T-helper 2 cell (primary cell): ENCODE data around the gene GLE1.

Source experiments
- DNase-seq, 5 experiments: peaks; one replicate each; pipeline versions ENCODE4 v3.0.0 to v3.0.0-alpha.2; 2012 to 2022
- total RNA-seq, 2 donors: gene quantifications; one replicate each; lab custom pipeline; 2026; lab: John Stamatoyannopoulos, UW

GLE1 gene, protein sequence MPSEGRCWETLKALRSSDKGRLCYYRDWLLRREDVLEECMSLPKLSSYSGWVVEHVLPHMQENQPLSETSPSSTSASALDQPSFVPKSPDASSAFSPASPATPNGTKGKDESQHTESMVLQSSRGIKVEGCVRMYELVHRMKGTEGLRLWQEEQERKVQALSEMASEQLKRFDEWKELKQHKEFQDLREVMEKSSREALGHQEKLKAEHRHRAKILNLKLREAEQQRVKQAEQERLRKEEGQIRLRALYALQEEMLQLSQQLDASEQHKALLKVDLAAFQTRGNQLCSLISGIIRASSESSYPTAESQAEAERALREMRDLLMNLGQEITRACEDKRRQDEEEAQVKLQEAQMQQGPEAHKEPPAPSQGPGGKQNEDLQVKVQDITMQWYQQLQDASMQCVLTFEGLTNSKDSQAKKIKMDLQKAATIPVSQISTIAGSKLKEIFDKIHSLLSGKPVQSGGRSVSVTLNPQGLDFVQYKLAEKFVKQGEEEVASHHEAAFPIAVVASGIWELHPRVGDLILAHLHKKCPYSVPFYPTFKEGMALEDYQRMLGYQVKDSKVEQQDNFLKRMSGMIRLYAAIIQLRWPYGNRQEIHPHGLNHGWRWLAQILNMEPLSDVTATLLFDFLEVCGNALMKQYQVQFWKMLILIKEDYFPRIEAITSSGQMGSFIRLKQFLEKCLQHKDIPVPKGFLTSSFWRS
- total RNA-seq: 23.7 to 46.3 reads per million in 2 donors

DNA sequence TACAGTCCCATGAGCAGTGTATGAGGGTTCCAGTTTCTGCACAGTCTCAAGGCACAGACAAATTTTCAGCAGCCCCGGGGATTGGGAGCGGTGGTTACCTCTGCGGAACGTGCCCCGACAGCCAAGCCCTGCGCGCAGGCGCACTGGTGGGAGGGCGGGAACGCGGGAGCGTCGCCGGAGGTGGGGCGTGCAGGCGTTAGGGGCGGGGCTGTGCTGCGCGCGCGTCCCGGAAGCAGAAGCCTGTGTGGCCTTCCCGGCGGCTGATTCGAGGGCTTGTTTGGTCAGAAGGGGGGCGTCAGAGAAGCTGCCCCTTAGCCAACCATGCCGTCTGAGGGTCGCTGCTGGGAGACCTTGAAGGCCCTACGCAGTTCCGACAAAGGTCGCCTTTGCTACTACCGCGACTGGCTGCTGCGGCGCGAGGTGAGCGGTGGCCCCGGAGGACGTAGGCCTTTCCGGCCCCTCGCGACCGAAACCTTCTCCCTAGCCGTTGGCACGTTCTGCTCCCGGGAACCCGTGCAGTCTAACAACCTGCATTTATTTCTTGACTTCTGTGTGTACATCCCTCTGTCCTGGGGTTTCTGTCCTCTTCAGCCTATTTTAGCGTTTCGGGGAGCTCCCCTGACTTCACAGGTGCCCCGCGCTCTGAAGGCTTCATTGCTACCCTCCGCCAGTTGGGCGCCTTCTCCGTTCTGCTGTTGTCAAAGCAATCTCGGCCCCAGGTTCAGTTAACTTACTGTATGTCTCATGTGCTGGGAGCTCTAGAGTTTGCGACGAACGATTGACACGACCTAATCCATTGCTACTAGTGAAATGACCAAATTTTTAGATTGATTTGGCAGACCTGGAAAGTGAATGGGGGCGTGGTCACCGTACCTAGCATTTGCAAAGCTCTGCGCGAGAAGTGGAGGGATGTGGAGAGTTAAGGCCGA lies at the start of gene GLE1:
GLE1 (plus strand) TSS at position 235 of the 929 bp plus-strand sequence; CDS start at position 322, 87 bp downstream.
- DNase-seq: peak; percentile 93 to 98 (median 94)

DNA sequence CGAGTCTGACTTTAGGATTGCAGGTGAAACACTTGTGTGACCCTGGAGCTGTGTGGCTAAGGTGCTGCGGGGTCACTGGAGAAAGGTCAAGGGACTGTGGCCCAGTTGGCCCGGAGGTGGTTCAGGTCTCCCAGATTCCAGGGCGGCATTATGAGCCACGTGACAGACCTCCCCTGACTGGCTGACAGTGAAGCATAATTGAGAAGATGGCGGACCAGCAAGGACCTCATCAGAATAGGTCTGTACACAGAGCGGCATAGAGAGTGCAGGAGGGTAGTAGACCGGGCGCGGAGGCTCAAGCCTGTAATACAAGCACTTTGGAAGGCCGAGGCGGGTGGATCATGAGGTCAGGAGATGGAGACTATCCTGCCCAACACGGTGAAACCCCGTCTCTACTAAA lies 49.5 kb upstream of the GLE1 start:
- no peak for DNase-seq

GRCh38 chr9:128455849-128456612 lies 48.5 kb upstream of the GLE1 start, which contains the start of gene ODF2:
ODF2 (plus strand) TSS chr9:128456006; CDS start chr9:128456092, 86 bp downstream.
- peak; percentile 96 to 99 (median 98) for DNase-seq

GRCh38 chr9:128456613-128457061 lies 47.9 kb upstream of the GLE1 start:
- DNase-seq: peak; percentile 32 to 79 (median 54)

GRCh38 chr9:128457207-128457606 lies 47.3 kb upstream of the GLE1 start:
- no peak for DNase-seq

DNA sequence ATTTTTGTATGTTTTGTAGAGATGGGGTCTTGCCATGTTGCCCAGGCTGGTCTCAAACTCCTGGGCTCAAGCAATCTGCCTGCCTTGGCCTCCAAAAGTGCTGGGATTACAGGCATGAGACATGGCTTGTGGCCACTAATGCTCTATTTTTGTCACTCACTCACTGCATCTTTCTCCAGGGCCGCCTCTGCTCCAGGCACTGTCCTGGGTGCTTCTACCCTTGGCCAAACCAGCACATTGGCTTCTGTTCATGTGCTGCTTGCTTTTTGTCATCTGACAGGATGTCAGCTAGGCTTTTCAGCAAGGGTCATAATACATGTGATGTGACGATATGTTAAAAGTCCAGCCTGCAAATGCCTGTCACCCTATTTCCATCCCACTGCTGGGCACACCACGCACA lies 45.5 kb upstream of the GLE1 start:
- no peak for DNase-seq

DNA sequence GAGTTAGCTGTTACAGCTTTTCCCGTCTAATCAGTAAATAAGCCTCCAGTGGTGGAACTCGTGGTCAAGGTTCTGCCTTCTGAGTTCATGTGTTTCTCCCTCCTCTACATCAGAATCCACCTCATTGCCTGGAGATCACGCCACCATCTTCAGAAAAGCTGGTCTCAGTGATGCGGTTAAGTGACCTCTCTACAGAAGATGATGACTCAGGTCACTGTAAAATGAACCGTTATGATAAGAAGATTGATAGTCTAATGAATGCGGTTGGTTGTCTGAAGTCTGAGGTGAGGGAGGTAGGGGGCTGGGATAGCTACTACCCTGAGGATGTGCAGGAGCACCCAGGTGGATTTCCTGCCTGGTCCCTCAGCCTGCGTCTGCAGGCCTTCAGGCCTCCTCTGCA lies 35.4 kb upstream of the GLE1 start:
- DNase-seq: no peak

GRCh38 chr9:128470560-128470959 lies 34.0 kb upstream of the GLE1 start:
- DNase-seq: peak in 1 of 5 experiments; percentile 49

DNA sequence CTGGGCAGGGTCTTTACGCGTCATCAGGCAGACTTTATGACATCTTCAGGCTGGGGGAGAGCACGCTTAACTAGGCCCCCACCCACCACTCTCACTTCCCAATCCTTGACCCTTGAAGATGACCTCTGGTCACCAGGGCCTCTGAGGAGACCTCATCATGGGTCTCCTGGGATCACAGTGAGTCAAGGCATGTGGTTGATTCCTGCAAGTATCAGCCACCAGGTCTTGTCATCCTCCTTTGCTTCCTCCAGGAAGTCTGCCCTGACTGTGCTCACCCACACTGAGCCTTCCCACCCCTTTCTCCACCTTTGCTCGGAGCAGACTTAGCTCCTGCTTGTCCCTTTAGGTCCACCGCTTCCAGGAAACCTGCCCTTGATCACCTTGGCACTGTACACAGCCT lies 31.4 kb upstream of the GLE1 start:
- DNase-seq: no peak

DNA sequence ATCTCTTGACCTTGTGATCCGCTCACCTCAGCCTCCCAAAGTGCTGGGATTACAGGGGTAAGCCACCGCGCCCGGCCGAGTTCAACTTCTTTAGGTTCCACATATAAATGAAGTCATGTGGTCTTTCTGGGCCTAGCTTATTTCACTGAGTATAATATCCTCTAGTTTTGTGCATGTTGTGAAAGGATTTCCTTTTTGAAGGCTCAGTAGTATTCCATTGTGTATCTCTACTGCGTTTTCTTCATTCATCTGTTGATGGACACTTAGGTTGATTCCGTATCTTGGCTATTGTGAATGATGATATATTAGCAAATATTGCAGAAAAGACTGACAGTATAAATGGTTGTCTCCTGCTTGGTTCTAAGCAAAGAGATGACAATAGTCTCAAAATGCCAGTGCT lies 28.7 kb upstream of the GLE1 start:
- no peak for DNase-seq

- DNase-seq: no peak
Observed at GRCh38 chr9:128479262-128479661, 25.3 kb upstream of the GLE1 start.

DNA sequence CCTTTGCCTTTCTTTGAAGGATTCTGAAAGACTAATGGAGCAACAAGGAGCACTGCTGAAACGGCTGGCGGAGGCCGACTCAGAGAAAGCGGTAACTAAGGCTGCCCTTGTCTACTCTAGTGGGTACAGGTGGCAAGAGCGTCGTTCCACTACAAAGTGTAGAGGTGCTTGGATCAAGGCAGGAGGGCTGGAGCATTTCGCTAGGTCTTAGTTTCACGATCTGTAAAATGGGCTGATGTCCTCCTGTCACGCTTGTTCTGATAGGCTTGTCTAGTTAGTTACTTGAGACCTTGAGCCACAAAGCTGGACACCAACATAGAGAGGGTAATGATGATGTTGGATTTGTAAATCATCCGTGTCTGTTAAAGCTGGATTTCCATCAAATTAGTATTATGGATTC lies 23.0 kb upstream of the GLE1 start:
- no peak for DNase-seq

DNA sequence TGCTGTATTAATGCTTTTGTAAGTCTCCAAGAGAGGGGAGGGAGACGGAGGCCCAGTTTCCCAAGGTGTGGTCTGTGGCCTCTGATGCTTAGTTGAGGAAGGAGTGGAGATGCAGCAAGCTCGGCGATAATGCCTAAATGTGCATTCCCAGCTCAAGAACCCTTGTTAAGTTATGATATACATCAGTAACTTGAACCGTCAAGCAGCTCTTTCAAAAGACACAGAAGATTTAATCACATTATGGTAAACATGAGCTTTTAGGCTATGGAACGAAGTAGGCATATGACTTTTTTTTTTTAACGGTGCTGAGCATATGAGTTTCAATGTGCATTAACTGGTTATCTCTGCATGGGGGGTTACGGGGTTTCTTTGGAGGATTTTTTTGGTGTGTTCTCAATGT lies 22.3 kb upstream of the GLE1 start:
- no peak for DNase-seq

GRCh38 chr9:128484686-128485413 lies 19.7 kb upstream of the GLE1 start:
- DNase-seq: no peak

- no peak for DNase-seq
Observed at GRCh38 chr9:128485414-128485855, 19.1 kb upstream of the GLE1 start.

- DNase-seq: no peak
Observed at GRCh38 chr9:128486201-128486600, 18.3 kb upstream of the GLE1 start.

- DNase-seq: no peak
Observed at GRCh38 chr9:128493424-128493823, 11.1 kb upstream of the GLE1 start.

- no peak for DNase-seq
Observed at GRCh38 chr9:128494108-128494745, 10.3 kb upstream of the GLE1 start.

- DNase-seq: no peak
Observed at GRCh38 chr9:128494746-128495129, 9.8 kb upstream of the GLE1 start.

GRCh38 chr9:128495296-128495695 lies 9.2 kb upstream of the GLE1 start:
- no peak for DNase-seq
